GM19467 (cell line): Measurements from ENCODE around the gene NOP9.
A peak's percentile ranks its signal among the peaks of the same experiment; 100 is the strongest.

ENCODE experiments used
- ATAC-seq: cut with Tn5 transposase; IDR thresholded peaks from one replicate; pipeline ENCODE4 v1.9.1; 2021; ENCODE audit warnings: mild to moderate bottlenecking, moderate library complexity; ENCODE audit not compliant: unreplicated experiment

NOP9 gene, protein sequence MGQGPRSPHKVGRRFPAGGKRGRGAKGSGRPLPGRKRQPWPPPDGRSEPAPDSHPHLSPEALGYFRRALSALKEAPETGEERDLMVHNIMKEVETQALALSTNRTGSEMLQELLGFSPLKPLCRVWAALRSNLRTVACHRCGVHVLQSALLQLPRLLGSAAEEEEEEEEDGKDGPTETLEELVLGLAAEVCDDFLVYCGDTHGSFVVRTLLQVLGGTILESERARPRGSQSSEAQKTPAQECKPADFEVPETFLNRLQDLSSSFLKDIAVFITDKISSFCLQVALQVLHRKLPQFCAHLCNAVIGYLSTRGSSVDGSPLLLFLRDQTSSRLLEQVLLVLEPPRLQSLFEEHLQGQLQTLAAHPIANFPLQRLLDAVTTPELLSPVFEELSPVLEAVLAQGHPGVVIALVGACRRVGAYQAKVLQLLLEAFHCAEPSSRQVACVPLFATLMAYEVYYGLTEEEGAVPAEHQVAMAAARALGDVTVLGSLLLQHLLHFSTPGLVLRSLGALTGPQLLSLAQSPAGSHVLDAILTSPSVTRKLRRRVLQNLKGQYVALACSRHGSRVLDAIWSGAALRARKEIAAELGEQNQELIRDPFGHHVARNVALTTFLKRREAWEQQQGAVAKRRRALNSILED

DNA sequence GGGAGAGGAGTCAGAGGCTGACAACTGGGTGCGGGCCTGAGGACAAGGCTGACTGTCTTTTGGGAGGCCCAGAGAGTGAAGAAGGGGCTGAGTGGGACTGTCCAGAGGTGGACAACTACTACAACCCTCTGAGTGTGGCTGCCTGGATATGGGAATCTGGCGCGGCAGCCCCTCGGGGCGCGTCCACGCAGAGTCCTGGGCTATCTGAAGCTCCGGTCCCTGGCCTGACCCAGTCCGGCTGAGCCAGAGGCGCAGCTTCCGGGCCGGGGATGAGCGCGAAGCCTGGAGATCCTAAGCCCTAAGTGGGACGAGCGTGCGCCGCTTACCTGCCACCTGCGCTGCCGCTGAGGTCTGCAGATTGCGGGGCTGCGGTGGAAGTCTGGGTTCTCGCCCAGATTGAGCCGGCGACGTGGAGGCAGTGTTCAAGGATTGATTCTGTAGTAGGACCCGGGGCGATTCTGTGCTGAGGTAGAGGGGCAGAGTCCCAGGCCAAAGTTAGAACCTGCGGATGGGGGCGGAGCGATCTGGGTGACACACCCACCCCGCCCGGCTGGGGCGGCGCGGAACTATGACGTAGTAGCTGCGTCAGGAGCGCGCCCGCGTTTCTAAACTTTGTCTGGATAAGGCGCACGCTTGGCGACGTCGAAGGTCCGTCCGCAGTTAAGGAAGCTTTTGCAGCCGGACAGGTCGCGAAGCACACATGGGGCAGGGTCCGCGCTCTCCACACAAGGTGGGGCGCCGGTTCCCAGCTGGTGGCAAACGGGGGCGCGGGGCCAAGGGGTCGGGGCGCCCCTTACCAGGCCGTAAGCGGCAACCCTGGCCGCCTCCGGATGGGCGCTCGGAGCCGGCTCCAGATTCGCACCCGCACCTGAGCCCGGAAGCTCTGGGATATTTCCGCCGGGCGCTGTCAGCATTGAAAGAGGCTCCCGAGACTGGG, at the start of gene NOP9, which contains the start of gene DHRS1:
Gene NOP9 (plus strand): TSS at position 596 of the 937 bp plus-strand sequence. CDS start 105 bp downstream, at position 701.
Gene DHRS1 (minus strand): TSS at position 526 of the 937 bp plus-strand sequence. CDS start 674 bp downstream, outside the sequence.
- peak; percentile 68 for ATAC-seq

DNA sequence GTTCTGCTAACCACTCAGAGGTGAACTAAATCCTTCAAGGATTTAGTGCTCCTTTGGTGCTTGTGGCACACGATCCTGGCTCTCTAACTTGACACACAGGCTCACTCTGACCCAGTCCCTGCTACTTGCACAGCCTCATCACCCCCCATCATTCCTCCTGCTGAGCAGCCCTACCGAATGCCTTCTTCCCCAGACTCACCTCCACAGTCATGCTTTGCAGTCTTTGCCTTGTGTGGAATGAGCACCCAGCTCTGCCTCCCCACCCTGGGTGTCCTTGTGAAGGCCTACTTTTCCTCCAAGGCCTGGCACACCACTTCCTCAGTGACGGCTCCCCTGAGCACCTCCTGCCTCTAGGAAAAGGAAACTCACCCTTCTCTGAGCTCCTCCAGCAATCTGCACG, 49.3 kb upstream of the NOP9 start:
- ATAC-seq, result no peak

DNA sequence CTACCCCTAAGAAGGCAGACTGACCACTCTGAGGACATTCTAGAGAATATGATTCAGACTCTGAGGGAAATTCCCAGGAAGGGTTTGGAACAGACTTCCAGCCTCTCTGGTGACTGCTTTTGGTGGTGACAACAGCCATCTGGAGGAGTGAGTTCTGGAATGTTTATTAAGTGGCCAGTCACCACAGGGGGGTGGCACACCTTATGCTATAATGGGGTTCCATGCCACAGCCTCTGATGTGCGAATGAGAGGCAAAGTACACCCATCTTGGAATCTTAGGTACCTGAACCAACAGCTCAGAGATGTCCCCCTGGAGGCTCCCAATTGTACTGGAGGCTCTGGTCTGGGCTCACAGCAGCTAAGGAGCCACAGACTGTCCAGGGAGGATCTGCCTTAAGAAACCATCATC, 47.8 kb upstream of the NOP9 start:
- no peak for ATAC-seq

DNA sequence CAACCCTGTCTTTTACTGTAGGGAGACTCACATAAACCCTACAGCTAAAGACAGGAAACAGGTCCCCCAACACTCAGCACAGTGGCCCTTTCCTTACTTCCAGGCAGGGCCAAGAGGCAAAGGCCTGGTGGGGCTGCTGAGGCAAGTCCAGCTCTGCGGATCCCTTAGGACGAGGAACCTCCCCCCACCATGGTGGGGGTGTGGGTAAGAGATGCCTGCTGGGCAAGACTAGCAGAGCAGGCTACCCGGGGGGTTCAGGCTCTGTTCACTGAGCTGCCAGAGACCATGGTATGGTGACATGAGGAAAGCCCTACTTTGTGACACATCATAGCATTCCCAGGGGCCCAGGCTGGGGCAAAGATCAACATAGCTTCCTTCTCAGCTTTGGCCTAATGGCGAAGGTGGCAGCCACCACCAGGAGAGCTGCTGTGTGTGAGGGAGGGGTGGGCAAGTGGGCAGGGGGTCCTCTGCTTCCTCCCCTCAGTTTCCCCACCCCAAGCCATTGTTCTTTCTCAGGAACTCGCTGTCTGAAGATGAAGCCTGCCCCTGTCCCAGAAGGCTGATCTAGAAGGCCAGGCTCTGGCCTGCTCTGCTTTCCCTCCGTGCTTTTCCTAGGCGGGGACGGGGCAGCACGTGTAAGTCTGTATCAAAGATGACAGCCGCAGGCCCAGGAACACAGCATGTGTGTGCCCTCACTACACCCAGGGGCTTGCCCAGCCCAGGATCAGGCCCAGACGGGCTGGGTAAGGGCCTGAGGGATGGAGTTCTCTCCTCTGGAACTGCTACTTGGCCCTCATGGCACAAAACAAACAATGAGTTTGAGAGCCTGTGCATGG, 47.1 kb upstream of the NOP9 start:
- no peak for ATAC-seq

DNA sequence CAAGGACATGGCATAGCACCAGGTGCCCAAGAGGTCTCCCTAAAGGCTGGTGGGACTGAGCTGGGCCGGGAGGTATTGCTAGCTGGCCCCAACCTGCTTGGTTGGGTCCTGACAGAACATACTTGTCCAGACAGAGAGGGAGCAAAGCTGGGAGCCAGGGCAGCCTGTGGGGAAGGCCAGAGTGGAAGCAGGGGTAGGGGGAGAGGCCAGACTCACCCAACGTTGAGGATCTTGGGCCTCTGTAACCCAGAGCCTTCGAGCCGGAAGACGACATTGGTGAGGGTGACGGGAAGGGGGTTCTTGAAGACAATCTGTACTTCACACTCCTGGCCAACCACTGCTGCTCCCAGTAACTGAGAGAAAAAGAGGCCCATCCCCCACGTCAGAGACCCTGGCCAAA, 45.7 kb upstream of the NOP9 start:
- no peak for ATAC-seq

DNA sequence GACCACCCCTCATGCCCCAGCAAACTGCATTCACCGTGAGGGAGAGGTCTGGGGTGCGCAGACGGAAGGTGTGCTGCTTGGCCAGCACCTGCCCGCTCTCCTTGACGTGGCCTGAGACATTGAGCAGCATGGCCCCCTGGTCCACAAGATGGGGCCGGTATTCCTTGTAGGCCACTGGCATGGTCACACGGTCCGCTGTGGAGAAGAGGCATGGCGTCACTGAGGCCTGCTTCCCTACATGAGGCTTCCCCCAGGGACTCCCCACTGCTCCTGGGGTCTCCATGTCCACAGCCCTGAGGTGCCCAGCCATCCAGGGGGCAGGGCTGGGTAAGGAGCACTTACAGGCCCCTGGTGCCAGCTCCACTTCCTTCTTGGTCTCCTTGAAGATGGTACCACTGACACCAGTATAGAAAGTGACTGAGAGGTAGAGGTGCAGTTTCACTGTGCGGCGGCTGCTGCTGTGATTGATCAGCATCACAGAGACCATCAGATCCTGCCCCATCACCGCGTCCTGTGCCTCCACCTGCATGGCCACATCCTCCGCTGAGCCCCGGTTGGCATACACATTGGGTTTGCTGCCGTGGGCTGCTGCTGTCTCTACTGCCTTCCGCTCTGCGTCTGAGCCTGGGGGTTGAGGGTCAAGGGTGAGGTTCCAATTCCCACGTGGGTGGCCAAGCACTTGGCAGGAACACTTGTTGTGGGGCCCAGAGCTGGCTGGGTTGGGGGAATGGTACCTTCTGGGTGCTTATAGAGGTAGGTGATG, 44.8 kb upstream of the NOP9 start:
- no peak for ATAC-seq

DNA sequence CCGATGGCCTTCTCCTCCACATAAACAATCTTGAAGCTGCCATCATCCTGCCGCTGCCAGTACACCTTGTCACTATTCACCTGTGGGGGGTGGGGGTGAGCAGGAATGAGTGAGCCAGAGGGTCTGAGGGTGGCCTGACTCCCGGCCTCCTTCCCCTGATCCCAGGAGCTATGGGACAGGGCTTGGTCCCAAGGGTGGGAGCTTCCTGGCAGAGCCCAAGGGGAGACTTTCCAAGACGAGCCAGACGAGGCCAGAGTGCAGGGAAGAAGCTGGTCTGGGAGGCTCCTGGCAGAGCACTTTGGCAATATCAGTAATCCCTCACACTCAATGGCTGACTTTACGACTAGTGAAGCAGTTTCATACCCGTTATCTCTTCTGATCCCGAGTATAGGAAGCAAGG, 44.2 kb upstream of the NOP9 start:
- no peak for ATAC-seq

DNA sequence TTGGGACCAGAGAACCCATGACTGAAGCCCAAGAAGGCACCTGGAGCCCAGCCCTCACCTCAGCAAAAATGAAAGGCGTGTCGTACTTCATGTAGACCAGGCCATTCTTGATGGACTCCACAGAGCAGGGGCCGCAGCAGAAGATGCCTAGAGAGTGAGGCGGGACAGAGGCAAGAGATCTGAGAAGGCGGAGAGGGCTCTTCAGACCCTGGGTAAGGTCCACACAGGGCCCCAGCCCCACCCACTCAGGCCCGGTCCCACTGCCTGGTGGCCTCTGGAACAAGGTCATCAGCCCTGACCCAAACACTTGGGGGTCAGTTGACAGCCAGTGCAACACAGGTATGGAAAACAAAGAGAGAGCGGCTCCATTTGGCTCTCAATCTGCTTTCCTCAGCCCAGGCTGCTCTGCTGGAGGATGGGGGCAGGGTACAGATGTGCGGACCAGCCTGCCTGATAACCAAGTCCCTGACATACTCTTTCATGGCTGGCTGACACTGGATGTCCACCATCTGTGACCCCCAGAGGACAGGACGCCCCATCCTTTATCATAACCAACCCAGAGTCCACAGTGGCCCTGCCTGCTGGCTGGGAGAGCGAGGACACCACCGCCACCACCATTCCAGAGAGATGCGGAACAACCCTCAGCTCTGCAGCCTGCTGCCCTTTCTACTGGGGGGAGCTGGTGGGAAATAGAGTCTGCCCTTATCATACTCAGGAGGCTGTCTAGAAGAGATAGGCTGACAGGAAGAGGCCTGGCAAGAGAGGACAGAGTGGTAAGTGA, 43.5 kb upstream of the NOP9 start:
- no peak for ATAC-seq

DNA sequence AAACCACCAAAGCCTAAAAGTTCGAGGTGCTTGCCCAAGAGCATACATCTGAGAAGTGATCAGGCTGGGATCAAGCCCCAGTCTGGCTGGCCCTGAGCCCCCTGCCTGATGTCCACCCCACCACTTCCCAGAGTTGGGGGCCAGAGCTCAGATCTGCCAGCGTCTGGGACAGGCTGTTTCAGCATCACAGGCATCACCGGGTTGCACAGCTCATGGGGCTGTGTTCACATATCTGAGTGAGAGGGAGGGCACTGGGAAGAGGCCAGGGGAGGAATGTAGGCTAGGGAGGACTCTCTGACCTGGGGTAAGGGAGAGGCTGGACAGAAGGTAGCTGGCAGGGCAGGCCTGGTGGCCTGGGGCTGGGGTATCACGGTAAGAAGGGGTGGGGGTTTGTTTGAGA, 42.7 kb upstream of the NOP9 start:
- ATAC-seq, result no peak

DNA sequence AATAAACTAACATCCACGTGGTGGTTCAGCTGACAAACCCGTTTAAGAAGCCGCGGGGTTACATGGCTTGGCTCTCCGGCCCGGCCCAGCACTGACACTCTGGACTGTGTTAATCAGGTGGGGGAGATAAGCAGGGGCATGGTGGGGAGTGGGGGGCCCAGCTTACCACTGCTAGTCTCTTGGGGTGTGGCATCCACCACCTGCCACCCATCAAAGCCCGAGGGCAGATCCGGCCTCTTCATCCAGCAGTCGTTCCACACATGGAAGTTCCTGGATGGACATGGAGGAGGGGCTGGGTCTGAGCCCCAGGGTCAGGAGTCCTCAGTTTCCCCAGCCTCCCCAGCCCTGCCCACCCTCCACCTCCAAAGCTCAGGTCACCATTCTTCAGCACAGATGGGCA, 41.5 kb upstream of the NOP9 start:
- no peak for ATAC-seq

DNA sequence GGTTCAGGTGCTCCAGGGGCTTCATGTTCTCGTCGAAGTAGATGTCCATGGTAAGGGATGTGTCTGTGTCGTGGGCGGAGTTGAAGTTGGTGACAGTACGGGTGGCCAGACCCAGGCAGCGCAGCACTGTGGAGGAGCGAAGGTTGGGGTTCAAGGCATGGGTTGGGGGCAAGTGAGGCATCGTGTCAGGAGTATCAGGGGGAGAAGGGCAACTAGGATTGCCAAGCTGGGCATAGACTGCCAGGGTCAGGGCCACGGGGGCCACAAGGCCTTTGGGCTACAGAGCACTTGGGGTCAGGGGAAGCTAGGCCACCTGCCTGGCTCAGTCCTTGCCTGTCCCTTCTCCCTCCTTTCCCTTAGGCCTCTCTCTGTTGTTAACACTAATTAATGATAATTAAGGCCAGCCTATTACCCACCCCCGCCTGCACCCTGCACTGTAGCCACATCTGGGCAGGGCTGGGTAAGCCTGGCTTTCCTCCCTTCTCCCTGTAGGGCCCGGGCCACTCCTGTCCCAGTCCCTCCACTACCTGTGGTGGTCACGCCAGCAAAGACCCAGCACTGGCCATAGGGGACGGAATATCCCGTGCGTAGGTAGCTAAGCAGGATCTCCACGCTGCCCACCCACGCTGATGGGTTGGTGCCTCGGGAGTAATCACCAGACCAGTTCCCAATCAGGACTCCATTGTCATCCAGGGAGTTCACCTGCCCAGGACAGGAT, 40.9 kb upstream of the NOP9 start:
- ATAC-seq, result no peak

DNA sequence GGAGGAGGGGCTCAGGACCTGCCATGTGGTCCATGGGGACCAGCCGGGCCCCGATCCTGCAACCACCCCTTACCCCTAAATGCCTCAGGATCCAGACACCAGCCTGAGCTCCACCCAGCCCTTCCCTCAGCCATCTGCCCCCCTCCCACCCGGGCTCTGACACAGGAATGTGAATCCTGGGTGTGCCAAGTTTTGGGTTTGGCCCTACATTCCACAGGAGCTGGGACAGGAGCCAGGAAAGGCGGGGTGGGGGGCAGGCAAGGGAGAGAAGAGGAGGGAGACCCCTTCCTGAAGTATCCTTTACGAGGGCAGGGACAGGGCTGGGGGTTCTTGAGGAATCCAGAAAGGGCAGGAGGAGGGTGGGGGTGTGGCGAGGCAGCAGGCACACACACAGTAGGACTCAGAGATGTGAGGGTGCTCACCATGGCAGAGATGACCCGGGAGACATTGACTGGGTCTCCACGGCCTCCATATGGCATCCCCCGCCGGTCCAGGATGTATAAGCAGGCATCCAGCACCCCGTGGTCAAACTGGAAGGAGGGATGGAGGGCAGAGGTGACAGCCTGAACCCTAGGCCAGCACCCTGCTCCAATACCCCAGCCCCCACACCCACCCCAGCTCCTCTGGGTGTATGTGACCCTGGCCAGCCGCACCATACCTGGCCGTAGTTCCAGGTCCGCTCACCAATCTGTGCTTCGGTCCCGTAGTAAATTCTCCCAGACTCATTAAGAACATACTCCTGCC, 40.2 kb upstream of the NOP9 start:
- no peak for ATAC-seq

DNA sequence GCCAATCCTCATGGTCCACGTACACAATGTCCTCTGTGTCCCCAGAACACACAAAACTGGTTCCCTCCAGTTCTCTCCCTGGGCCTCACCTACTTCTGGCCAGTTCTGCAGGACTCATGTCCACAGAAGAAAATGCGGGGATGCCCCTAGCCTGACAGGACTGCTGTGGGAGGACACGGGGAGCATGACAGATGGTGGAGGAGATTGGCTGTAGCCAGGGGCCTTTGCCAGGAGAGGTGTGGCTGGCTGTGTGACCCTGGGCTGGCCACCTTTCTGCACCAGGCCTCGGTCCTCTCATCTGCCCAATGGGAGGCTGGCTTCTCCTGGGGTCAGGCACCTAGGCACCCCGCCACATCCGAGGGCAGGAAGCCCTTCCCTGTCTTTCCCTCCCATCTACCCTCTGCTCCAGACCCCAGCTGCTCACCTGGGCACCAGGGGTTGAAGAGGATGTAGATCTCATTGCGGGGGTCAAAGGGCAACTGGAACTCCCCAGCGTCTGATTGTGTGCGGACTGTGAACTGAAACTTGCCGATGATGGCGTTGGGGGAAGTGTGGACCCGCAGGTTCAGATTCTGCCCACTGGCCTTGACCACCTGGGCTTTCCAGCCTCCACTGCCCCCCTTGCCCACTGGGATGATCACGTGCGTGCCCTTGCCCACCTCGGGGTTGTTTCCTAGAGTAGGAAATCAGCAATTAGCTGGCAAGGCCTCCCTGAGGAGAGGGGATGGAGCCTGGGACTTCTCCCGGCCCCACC, 39.4 kb upstream of the NOP9 start:
- no peak for ATAC-seq

DNA sequence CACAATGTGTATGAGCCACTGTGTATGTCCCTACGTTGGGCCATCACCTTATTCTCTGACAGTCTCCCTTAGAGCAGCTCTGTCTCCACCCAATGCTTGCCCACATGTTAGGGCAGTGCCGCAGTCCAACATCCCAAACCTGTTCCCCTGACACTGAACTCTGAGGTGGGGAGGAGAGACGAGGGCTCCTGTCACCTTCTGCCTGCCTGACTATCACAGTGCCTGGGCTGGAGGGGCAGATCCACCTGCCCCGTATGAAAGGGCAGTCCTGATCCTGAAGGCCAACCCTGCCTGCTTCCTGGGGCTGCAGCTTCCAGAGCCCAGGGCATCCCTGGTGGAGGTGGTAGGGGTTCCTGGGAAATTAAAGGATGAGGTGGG, 38.9 kb upstream of the NOP9 start:
- ATAC-seq, result no peak

DNA sequence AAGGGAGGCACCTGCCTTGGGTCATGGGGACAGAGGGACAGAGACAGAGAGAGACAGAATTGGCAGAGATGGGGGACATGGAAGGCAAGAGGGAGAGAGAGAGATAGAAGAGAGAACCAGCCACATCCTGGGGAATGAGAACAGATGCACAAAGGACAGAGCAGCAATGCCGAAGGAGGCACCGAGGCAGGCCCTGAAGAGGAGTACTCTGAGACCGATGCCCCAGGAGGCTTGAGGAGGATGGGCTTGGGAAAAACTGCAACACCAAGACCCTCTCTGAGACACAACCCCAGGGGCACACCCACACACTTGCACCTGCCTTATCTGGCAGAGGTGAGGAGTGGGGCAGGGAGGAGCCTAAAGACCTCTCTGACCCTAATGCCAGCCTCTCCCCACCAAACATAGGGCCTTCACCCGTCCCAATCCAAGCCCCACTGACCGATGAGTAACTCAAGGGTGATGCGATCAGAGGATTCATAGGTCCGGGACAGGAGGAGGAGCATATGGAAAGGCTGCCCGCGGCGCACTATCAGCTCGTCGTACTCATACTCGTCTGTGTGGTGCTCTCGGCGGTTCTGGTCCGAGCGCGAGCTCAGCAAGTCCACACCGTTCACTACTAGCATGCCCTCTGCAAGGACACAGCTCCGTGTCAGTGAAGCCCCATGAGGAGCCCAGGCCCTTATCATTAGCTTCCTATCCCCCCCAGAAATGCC, 38.2 kb upstream of the NOP9 start:
- no peak for ATAC-seq

DNA sequence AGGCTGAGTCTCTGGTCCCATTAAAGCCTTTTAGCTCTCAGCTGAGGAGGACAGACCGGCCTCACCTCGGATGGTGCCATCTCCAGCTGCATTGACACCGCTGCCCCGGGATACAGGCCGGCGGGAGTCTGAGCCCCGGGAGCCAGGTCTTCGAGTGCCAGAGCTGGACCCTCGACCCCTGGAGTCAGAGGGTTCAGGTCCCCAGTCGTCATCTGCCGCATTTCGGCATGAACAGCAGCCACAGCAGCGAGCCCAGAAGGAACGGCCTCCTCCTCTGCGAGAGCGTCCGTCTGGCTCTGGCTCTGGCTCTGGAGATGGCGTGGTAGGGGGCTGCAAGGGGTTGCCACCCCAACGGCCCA, 37.7 kb upstream of the NOP9 start:
- ATAC-seq, result no peak
